Measurements from ENCODE around the gene TMEM217. TPM values are rescaled to one million over a fixed set of nuclear protein-coding genes. Genes with fewer than 3 reads are reported as not detected.
A peak's percentile ranks its signal among the peaks of the same experiment; 100 is the strongest.
"Not testable (repeated sequence)": the region's sequence is repeated elsewhere in the genome, so short reads cannot be mapped to it uniquely, and the experiment has no call there.

TMEM217 gene
- total RNA-seq, 4 donors from 2014 or later: 0.41 to 1.4 (median 1.1) TPM; not detected in 1

- Histone ChIP-seq H3K27me3 (no peaks in the 10 kb centered on the region), H3K36me3 (no peaks in the 10 kb centered on the region), H3K9me3 (no peaks in the 10 kb centered on the region), H3K4me3 (no peak overlapping the region), H3K4me1 (peaks cover 0 to 9% (median 2%) of the 10 kb centered on the region in 4 donors), H3K27ac (no peak overlapping the region)
- DNase-seq: no peak
- in situ Hi-C loops (cut with MboI; ENCODE audit: low pct_ligation_motif_present in 1 of 4, low pct_unique_long_range_greater_than_20kb in 1 of 4, low sequenced_read_pairs in 3 of 4) (no loop called here), intact Hi-C loops (cut with DNase I; ENCODE audit: low total_unique reads) (no loop called here)
- WGBS, 2 donors (ENCODE audit: low coverage in 1 of 2): 60 to 69% methylated on average over 2 of the region's 2 CpGs
- TF ChIP-seq POLR2A (IDR thresholded peaks at IDR 0.05): no peak
- no peak for TF ChIP-seq POLR2AphosphoS5 (IDR thresholded peaks at IDR 0.05)
Measured at GRCh38 chr6:37188962-37189510, 68.9 kb downstream of the TMEM217 start.

- in situ Hi-C loops (cut with MboI; ENCODE audit: low pct_ligation_motif_present in 1 of 4, low pct_unique_long_range_greater_than_20kb in 1 of 4, low sequenced_read_pairs in 3 of 4): no loop called here
- Histone ChIP-seq H3K9me3 (no peaks in the 10 kb centered on the region), H3K4me3 (no peak overlapping the region), H3K27ac (peak overlapping the region in 1 of 4 donors; percentile 5), H3K27me3 (no peaks in the 10 kb centered on the region), H3K4me1 (peaks cover 0 to 14% (median 2%) of the 10 kb centered on the region in 4 donors), H3K36me3 (no peaks in the 10 kb centered on the region)
- no peak for DNase-seq
- intact Hi-C loops (cut with DNase I; ENCODE audit: low total_unique reads): no loop called here
- TF ChIP-seq POLR2A (IDR thresholded peaks at IDR 0.05) (no peak), CTCF (IDR thresholded peaks at IDR 0.05) (no peak), POLR2AphosphoS5 (IDR thresholded peaks at IDR 0.05) (no peak), EP300 (IDR thresholded peaks at IDR 0.05; ENCODE audit: low read depth) (no peak)
- 75 to 80% methylated on average over 1 to 7 of the region's 7 CpGs for WGBS, 2 donors (ENCODE audit: low coverage in 1 of 2)
Measured at GRCh38 chr6:37187321-37188022, 70.5 kb downstream of the TMEM217 start.

GRCh38 chr6:37185949-37186720 lies 71.8 kb downstream of the TMEM217 start:
- DNase-seq; H3K27me3 ChIP-seq; intact Hi-C loops (cut with DNase I; ENCODE audit: low total_unique reads); H3K9me3 ChIP-seq; H3K27ac ChIP-seq; H3K4me3 ChIP-seq; in situ Hi-C loops (cut with MboI; ENCODE audit: low pct_ligation_motif_present in 1 of 4, low pct_unique_long_range_greater_than_20kb in 1 of 4, low sequenced_read_pairs in 3 of 4); H3K36me3 ChIP-seq: not testable (repeated sequence)
- 82 to 90% methylated on average over 2 to 6 of the region's 6 CpGs for WGBS, 2 donors (ENCODE audit: low coverage in 1 of 2)
- H3K4me1 ChIP-seq: peaks cover 0 to 15% (median 0%) of the 10 kb centered on the region in 4 donors

GRCh38 chr6:37182736-37183590 lies 75.0 kb downstream of the TMEM217 start:
- in situ Hi-C loops (cut with MboI; ENCODE audit: low pct_ligation_motif_present in 1 of 4, low pct_unique_long_range_greater_than_20kb in 1 of 4, low sequenced_read_pairs in 3 of 4) (no loop called here), intact Hi-C loops (cut with DNase I; ENCODE audit: low total_unique reads) (no loop called here)
- DNase-seq: peak; percentile 43
- H3K4me1 ChIP-seq: peaks cover 0 to 15% (median 0%) of the 10 kb centered on the region in 4 donors
- no peaks in the 10 kb centered on the region for H3K27me3 ChIP-seq
- no peak overlapping the region for H3K4me3 ChIP-seq
- TF ChIP-seq CTCF (IDR thresholded peaks at IDR 0.05) (no peak), POLR2AphosphoS5 (IDR thresholded peaks at IDR 0.05) (no peak), EP300 (IDR thresholded peaks at IDR 0.05; ENCODE audit: low read depth) (no peak), POLR2A (IDR thresholded peaks at IDR 0.05) (no peak)
- H3K9me3 ChIP-seq: no peaks in the 10 kb centered on the region
- no peaks in the 10 kb centered on the region for H3K36me3 ChIP-seq
- peak overlapping the region; percentile 25 to 55 (median 46) for H3K27ac ChIP-seq
- WGBS, 2 donors (ENCODE audit: low coverage in 1 of 2): 73 to 79% methylated on average over 4 to 8 of the region's 8 CpGs

- H3K27ac ChIP-seq; H3K4me1 ChIP-seq; H3K4me3 ChIP-seq; DNase-seq; H3K36me3 ChIP-seq; H3K27me3 ChIP-seq; intact Hi-C loops (cut with DNase I; ENCODE audit: low total_unique reads); H3K9me3 ChIP-seq; in situ Hi-C loops (cut with MboI; ENCODE audit: low pct_ligation_motif_present in 1 of 4, low pct_unique_long_range_greater_than_20kb in 1 of 4, low sequenced_read_pairs in 3 of 4): not testable (repeated sequence)
- WGBS, 2 donors (ENCODE audit: low coverage in 1 of 2): 86 to 95% methylated on average over 2 to 4 of the region's 4 CpGs
Measured at GRCh38 chr6:37180610-37181009, 77.3 kb downstream of the TMEM217 start.
